ENCODE measurements around the gene PRKG2.
A peak's percentile ranks its signal among the peaks of the same experiment; 100 is the strongest.

PRKG2 gene

GRCh38 chr4:81153714-81154323, 61.2 kb downstream of the PRKG2 start:
- DNase-seq = peak; percentile 24

GRCh38 chr4:81152839-81153713, 61.9 kb downstream of the PRKG2 start:
- DNase-seq = no peak

- DNase-seq = no peak
Measured at GRCh38 chr4:81149976-81150375, 65.0 kb downstream of the PRKG2 start.

- DNase-seq = no peak
Measured at GRCh38 chr4:81148576-81148975, 66.4 kb downstream of the PRKG2 start.

GRCh38 chr4:81146466-81146865, 68.6 kb downstream of the PRKG2 start:
- no peak for DNase-seq

- DNase-seq = no peak
Measured at GRCh38 chr4:81143183-81143582, 71.8 kb downstream of the PRKG2 start.

GRCh38 chr4:81142744-81143143, 72.3 kb downstream of the PRKG2 start:
- no peak for DNase-seq

GRCh38 chr4:81137894-81138293, 77.1 kb downstream of the PRKG2 start:
- no peak for DNase-seq

GRCh38 chr4:81137446-81137845, 77.6 kb downstream of the PRKG2 start:
- no peak for DNase-seq

- no peak for DNase-seq
Measured at GRCh38 chr4:81136161-81136905, 78.7 kb downstream of the PRKG2 start.

GRCh38 chr4:81135501-81135900, 79.5 kb downstream of the PRKG2 start:
- DNase-seq = no peak

GRCh38 chr4:81131563-81131962, 83.5 kb downstream of the PRKG2 start:
- no peak for DNase-seq

- DNase-seq = no peak
Measured at GRCh38 chr4:81131066-81131465, 84.0 kb downstream of the PRKG2 start.

- no peak for DNase-seq
Measured at GRCh38 chr4:81130569-81130968, 84.5 kb downstream of the PRKG2 start.

GRCh38 chr4:81120055-81120454, 95.0 kb downstream of the PRKG2 start:
- DNase-seq = no peak

- no peak for DNase-seq
Measured at GRCh38 chr4:81118086-81118485, 96.9 kb downstream of the PRKG2 start.

GRCh38 chr4:81116566-81116965, 98.5 kb downstream of the PRKG2 start:
- no peak for DNase-seq

- DNase-seq = no peak
Measured at GRCh38 chr4:81113024-81113423, 102.0 kb downstream of the PRKG2 start.

- no peak for DNase-seq
Measured at GRCh38 chr4:81109356-81109755, 105.7 kb downstream of the PRKG2 start.

- no peak for DNase-seq
Measured at GRCh38 chr4:81106150-81106549, 108.9 kb downstream of the PRKG2 start.

- DNase-seq = no peak
Measured at GRCh38 chr4:81102107-81102506, 112.9 kb downstream of the PRKG2 start.

- no peak for DNase-seq
Measured at GRCh38 chr4:81096566-81096965, 118.5 kb downstream of the PRKG2 start.

GRCh38 chr4:81095389-81095788, 119.6 kb downstream of the PRKG2 start:
- no peak for DNase-seq
